Measurements from ENCODE around the gene PIK3R6.

PIK3R6 gene

DNA sequence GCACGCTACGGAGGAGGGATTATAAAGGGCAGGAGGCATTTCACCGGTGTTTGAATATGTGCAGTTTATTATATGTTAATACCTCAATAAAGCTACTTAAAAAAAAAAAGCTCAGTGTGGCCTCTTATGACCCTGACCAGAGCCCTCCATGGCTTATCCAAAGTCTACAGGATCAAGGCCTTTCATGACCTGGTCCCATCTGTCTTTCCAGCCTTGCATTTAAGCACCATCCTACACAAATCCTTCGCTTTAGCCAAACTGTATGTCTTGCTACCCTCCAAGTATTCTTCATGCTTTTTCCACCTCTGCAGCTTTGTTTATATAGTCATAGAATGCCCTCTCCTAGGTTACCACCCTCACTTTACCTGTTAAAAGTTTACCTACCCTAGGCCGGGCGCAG lies 74.8 kb downstream of the PIK3R6 start:
- DNase-seq = no peak

DNA sequence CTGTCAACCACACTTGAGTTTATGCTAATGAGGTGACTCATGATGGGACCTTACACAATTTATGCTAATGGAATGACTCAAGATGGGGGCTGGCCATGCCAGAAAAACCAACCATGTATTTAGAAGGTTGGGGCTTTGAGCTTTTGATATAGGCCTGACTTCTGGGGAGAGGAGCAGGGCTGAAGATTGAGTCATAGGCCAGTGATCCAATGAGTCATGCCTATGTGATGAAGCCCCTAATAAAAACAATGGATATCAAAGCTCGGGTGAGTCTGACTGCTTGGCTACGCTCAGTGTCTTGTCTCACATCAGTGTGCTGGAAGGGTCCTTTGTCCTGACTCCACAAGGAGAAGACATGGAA lies 75.6 kb downstream of the PIK3R6 start:
- peak; percentile 90 for DNase-seq

DNA sequence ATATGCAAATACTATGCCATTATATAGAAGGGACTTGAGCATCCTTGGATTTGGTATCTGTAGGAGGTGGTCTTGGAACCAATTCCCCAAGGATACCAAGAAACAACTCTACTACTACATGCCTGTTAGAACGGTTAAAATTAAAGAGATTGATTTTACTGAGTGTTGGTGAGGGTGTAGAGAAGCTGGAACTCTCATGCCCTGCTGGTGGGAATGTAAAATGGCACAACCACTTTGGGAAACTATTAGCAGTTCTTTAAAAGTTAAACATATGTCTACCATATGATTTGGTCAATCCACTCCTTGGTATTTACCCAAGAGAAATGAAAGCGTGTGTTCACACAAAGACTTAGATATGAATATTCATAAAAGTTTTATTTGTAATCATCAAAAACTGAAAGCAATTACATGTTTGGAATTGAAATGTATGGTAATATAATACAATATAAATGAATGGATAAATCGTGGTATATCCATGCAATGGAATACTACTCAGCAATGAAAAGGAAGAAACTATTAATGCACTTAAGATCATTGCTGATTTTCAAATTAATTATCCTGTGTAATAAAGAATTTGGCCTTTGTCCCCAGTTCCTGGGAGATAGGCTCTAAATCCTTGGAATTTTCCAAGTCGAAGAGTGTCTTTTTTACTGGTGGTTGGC lies 76.1 kb downstream of the PIK3R6 start:
- DNase-seq = no peak

DNA sequence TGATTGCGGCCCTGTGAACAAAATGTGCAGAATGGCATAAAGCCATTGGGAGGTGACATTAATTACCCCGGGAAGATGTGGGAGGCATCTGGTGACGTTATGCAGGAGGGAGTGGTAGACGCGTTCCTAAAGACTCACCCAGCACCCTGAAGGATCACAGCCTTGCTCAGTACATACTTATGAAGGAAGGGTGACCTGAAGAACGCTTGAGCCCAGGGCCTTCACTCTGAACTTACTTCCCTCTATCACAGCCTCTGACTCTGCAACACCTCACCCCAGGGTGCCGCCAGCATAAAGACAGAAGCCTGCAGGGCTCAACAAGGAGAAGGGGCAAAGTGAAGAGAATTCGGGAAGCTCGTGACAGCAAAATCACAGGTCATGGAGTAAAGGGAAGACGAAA lies 77.7 kb downstream of the PIK3R6 start:
- no peak for DNase-seq

DNA sequence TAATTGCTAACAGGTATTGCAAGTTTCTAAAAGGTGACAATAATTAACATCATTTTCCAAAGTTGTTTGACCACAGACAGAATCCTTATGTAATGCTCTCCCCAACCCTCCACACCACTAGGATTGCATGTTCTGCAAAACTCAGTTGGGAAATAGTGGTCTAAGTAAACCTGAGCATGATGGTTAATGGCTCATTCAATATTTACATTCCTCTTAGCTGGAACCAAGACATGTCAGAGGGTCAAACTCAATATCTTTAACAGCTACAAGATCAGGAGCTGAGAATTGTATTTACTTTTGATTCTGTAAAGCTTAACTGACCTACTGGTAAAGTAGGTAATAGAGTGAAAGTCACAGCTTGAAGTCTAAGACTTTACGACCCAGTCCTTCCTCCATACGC lies 78.5 kb downstream of the PIK3R6 start:
- DNase-seq = no peak

DNA sequence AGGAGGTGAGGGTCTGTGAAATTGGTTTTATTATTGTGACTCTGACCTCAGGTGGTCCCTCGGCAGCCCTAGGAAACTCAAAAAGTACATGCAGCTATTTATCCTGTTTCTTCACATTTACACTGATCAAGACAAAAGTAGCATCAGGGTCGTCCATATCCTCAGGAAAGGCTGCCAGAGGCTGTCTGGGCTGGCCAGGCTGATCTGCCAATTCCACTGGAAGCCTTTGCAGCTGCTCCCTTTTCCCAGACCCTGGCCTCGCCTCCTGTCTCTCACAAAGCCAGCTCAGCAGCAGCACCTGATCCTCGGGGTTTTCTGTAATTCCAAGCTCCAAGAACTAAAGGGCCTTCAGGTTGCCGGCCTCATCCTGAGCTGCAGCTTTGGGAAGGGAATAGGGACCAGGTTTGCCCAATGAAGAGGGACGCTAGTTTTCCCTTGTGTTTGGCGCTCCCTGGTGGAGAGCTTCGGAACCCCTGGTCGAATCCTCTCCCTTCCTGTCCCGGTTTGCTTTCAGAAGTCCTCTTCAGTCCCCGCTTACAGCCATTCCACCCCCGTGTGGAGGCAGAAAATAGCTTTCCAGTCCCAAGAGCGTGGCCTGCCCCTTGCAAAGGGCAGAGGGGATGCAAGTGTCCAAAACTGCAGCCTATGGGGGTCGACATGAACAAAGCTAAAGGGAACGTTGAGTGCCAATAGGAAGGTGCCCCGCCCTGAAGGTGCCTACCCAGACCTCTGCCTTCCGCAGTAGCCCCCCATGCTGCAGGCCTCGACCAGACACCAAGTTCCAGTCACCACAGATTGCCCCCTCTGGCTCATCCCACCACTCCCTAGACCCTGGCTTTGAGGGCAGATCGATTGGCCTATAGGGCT lies 81.7 kb downstream of the PIK3R6 start:
- peak; percentile 61 for DNase-seq

DNA sequence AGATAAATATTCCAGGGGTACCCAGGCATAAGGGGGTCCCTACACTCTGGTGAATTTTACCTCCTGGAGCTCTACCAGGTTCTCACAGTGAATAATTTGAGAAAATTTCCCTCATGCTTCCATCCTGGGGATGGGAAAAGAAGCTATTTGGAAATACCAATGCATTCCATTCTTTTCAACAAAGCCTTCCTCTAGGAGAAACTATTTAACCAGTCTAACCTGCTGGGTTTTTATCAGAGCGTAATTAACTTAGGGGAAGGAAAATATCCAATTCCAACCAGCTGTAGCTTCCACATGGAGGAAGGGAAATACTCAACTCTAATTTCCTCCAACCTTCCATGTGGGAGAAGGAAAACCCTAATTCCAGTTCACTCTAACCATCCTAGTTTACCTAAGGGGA lies 85.3 kb downstream of the PIK3R6 start:
- no peak for DNase-seq

DNA sequence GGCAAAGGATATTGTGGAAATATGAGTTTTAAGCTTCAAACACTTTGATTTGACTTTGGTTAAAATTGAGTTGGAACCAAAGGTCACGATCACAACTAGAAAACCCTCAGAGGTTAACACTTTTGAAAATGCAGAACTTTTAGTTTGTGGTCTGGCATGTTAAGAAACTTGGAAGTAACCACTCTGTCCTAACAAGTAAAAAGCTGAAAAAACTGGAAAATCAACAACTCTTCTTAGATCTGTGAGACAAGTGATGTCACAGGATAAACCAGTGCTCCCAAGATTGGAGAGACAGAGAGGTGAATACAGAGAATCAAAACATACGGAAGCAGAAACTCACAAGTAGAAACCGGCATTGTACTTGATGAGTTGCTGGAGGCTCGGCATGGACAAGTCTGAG lies 85.7 kb downstream of the PIK3R6 start:
- DNase-seq = no peak

DNA sequence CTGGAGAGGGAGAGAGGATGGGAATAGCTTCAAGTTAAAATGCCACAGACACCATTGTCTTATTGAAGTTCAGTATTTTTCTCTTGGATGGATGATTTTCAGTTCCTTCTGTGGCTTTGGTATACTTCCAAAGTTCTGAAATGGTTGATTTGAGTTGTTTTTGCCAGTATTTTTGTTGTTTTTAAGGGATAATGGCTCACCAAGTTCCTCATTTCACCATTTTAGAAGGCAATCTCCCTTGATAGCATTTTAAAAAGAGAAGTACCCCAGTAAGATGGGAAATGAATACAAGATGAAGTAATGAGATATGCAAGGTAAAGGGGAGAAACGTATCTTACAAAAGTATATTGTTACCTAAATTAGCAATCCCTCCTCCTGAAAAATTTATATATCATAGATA lies 90.6 kb downstream of the PIK3R6 start:
- DNase-seq = no peak

DNA sequence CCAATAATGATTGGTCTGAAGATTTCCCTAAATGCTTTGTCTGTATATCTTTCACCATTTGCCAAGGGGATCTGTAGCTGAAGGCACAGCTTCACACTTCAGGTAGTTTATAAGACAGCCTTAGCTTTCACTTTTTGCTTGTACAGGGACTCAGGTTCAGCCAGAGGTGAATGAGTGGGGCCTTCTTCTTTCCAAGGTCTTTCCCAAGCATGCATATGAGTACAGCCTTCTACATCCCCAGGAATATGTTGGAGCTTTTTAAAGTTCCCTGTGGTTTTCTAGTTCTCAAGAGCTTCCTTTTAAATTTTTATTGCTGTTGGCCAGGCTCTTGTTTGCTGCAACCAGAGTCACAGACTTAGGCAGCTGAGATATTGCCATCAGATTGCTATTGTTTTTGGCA lies 91.2 kb downstream of the PIK3R6 start:
- no peak for DNase-seq

DNA sequence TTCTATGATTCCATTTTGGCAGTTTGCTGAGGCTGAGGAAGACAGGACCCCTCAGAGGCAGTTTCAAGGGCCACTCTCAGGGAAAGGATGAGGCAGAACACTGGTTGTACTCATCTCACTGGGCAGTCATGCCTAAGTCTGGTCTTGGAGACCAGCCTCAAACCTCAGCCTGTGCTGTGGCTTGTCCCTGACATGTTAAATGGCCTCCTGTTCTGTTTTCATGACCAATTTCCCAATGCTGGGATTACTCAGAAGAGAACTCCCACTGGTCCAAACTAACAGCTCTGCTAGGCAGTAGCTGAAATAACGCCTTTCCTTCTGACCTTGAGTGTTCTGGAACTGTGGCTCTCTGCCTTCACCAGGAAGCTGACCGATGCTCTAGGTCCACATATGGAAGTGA lies 100.7 kb downstream of the PIK3R6 start:
- DNase-seq = no peak

DNA sequence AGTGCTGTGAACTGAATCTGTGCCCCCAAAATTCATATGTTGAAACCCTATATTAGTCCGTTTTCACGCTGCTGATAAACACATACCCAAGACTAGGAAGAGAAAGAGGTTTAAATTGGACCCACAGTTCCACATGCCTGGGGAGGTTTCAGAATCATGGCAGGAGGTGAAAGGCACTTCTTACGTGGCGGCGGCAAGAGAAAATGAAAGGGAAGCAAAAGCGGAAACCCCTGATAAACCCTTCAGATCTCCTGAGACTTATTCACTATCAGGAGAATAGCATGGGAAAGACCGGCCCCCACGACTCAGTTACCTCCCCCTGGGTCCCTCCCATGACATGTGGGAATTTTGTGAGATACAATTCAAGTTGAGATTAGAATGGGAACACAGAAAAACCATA lies 105.5 kb downstream of the PIK3R6 start:
- DNase-seq = no peak

DNA sequence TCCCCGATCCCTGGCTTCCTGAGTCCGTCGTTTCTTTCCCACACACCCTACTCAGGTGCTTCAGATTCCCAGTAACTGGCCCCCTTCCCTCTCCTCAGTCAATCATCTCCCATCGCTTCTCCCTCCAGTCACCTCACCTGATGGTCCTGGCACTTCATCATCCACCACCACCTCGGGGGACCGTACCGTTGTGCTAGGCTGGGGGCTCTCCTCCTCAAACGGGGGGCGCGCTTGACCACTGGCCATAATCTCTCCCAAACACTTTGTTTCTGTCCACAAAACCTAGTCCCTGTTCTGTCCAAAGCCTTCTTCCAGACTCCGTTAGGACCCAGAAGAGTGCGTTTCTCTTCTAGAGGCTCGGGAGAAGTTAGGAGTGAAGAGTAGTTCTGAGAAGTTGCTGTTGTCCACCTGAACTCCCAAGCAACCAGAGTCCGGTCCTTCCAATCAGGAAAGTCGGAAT lies 109.3 kb downstream of the PIK3R6 start, which contains the start of gene SPDYE4:
SPDYE4 (minus strand) TSS at position 410 of the 460 bp plus-strand sequence; CDS start at position 246, 164 bp downstream.
- DNase-seq = no peak

DNA sequence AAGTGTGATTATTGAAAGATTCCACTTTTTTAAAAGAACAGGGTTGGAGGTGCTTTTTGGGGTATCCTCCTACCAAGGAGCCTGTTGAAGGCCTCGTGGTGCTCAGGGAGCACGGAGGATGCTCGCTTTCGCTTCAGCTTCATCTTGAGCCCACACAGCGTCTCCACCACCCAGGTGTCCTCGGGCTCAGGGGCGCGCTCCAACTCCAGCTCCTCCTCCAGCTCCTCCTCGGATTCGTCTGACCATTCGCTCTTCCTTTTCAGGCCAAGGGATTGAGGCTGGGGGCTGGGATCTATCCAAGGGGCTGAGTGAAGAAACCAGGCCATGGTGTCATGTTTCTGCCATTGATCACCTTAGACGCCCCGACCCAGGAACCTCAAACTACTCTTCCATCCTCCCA lies 110.3 kb downstream of the PIK3R6 start:
- DNase-seq = no peak

DNA sequence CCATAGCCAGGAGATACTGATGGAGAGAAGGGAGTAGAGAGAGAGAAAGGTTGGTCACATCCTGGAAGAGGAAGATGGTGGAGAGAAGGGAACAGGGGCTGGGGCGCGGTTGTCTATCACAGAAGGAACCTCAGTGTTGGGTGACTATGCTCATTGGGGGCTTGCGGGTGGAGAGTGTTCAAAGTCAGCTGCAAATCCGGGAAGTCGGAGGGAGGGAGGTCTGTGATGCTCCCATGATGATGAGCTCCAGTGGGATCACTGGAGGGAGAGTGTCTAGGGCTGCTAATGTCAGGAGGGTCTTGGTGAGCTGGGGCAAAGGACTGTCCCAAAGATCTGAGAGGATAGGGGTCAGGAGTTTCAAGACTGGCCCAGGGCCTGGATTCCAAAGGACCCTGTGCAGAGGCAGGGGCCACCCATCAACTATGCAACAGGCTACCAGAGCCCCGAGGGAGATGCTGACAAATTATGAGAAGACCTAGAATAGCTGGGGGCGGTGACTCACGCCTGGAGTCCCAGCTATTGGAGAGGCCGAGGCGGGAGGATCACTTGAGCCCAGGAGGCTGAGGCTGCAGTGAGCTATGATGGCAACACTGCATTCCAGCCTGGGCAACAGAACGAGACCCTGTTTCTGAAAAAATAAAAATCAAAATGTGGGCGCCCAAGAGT lies 111.8 kb downstream of the PIK3R6 start:
- DNase-seq = no peak

DNA sequence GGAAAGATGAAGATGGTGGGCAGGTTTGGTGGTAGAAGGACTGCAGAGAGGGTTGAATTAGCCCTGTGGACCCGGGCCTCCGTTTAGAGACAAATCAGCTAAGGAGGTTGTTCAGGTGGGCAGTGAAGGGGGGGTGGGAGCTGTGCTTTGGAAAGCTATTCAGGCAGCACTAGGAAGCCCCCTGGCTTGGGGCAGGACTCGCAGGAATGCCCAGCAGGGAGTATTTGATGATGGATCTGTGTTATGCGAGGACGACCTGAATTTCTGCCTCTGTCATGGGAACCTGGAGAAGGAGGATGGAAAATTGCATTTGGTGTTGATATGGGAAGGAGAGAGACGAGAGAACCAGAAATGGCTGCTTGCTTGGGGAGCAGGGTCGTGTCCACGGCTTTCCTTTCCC lies 112.6 kb downstream of the PIK3R6 start:
- no peak for DNase-seq

DNA sequence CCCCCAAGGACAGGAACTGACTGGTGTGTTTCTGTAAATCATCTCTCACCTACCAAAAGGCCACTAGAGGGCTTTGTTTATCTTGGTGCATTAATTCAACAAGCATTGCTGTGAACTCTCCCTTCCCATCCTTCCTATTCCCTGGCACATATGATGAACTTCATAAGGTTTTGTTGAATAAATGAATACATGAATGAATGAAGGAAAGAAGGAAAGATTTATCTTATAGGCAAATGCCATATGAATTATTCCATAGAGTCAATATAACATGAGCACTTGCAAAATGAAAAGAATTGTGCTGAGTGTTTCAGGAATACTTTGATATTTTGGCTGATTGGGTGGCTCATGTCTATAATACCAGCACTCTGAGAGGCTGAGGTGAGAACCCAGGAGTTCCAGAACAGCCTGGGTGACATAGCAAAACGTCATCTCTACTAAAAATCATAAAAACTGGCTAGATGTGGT lies 113.5 kb downstream of the PIK3R6 start:
- DNase-seq = peak; percentile 21

DNA sequence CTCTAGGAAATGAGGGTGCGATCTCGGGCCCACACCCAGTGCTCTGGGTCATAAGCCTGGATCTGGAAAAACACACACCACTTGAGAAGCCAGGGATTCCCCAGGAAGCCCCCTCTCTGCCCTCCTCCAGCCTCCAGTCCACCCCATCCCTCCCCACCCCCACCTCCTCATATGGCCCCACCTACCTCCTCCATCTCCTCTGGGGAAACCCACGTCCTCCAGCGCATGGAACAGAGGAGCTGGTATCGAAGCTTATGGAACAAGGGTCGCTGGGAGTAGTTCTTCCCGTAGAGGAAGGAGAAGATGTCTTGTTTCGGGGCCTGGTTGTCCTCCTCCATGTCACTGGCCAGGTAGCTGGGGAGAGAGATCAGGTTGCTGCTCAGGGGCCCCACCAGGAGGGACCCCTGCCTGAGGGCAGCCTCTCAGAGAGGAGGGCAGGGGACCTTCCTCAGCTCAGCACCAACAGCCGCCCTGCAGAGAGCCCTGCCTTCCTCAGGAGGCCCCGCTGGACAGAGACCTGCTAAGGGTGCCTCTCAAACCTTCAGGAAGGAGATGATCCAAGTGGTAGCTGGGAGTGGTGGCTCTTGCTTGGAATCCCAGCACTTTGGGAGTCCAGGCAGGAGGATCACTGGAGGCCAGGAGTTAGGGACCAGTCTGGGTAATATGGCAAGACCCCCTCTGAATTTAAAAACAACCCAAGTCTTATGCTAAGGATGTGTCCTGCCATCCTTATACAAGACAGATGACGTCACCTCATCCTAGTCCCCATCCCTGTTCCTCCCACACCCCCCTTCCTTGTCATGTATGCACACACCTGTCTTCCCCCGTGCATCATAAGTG lies 114.1 kb downstream of the PIK3R6 start:
- DNase-seq = no peak

Data from fibroblast of skin of right biceps (primary cell).